BLaER1 treated with 17β-estradiol and CSF1 and Interleukin-3, amounts not matched to agents 10 nM and 100 nM (cell line): ENCODE results near the gene RASSF9.

ENCODE experiments used
- H3K27ac ChIP-seq, 11 experiments: shearing (Covaris generic); formaldehyde crosslinking; 2 replicates each; pipeline ENCODE4 v1.8.1; 2022
- H3K27me3 ChIP-seq, 11 experiments: shearing (Covaris generic); formaldehyde crosslinking; 2 replicates each; pipeline ENCODE4 v1.8.1; 2022
- H3K36me3 ChIP-seq, 11 experiments: shearing (Covaris generic); formaldehyde crosslinking; 2 replicates each; pipeline ENCODE4 v1.8.1; 2022
- H3K4me1 ChIP-seq, 10 experiments: shearing (Covaris generic); formaldehyde crosslinking; 2 replicates each; pipeline ENCODE4 v1.8.1; 2022
- H3K4me2 ChIP-seq, 11 experiments: shearing (Covaris generic); formaldehyde crosslinking; 2 replicates each; pipeline ENCODE4 v1.8.1; 2022
- H3K4me3 ChIP-seq, 10 experiments: shearing (Covaris generic); formaldehyde crosslinking; 2 replicates each; pipeline ENCODE4 v1.8.1; 2022
- H3K9ac ChIP-seq, 11 experiments: shearing (Covaris generic); formaldehyde crosslinking; 2 replicates each; pipeline ENCODE4 v1.8.1; 2022
- H3K9me3 ChIP-seq, 11 experiments: shearing (Covaris generic); formaldehyde crosslinking; replicated peaks in 1 of 11; 2 replicates each; pipeline ENCODE4 v1.8.1; 2022
- H4K20me1 ChIP-seq, 11 experiments: shearing (Covaris generic); formaldehyde crosslinking; 2 replicates each; pipeline ENCODE4 v1.8.1; 2022
- Cebpa-rat ChIP-seq, 11 experiments: shearing (Covaris generic); IDR thresholded peaks; 2 replicates each; pipeline ENCODE4 v1.8.1; 2022

RASSF9 gene

DNA sequence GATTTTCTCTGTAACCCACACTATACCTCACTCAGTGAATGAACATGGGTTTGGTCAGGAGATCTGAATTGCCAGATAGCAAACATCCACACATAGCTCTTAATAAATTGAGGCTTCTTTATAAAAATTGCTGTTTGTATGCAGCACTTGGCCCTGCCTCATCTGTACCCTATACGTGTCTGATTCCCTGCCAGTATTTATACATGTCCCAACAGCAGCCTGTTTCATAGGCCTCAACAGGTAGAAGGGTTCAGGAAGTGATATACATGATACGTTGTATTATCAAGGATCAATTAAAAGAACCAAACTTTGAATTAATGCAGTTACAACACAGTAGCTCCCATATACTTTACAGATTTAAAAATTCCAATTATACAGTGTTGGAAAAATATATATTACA is 32.3 kb downstream of the RASSF9 start:
- Histone ChIP-seq H3K4me2 (no peak overlapping the region), H3K9ac (no peak overlapping the region), H3K27ac (no peak overlapping the region)

GRCh38 chr12:85803231-85803630 is 33.0 kb downstream of the RASSF9 start:
- Histone ChIP-seq H3K4me3 (no peak overlapping the region), H4K20me1 (no peaks in the 10 kb centered on the region), H3K4me1 (peaks cover 0 to 30% (median 1%) of the 10 kb centered on the region in 10 experiments; a peak in 6 of 20 replicates), H3K27me3 (no peaks in the 10 kb centered on the region), H3K9ac (no peak overlapping the region), H3K9me3 (no peaks in the 10 kb centered on the region), H3K36me3 (no peaks in the 10 kb centered on the region), H3K27ac (no peak overlapping the region), H3K4me2 (peak overlapping the region in 2 of 11 experiments; percentile 14 to 39; a peak in 2 of 22 replicates)
- no peak for TF ChIP-seq Cebpa-rat (IDR thresholded peaks at IDR 0.05)

More for the DNA sequence above, 32.3 kb downstream of the RASSF9 start:
- H3K9me3 ChIP-seq: no peaks in the 10 kb centered on the region
- H3K27me3 ChIP-seq: no peaks in the 10 kb centered on the region
- no peaks in the 10 kb centered on the region for H4K20me1 ChIP-seq
- peaks cover 0 to 30% (median 1%) of the 10 kb centered on the region in 10 experiments; a peak in 6 of 20 replicates for H3K4me1 ChIP-seq
- H3K36me3 ChIP-seq: no peaks in the 10 kb centered on the region
- TF ChIP-seq Cebpa-rat (IDR thresholded peaks at IDR 0.05): no peak
- no peak overlapping the region for H3K4me3 ChIP-seq

GRCh38 chr12:85798122-85798521 is 38.1 kb downstream of the RASSF9 start:
- no peaks in the 10 kb centered on the region for H4K20me1 ChIP-seq
- H3K4me1 ChIP-seq: peaks cover 0 to 5% (median 0%) of the 10 kb centered on the region in 10 experiments; a peak in 3 of 20 replicates
- H3K4me3 ChIP-seq: no peak overlapping the region
- H3K27me3 ChIP-seq: no peaks in the 10 kb centered on the region
- H3K36me3 ChIP-seq: no peaks in the 10 kb centered on the region
- no peak overlapping the region for H3K27ac ChIP-seq
- H3K9me3 ChIP-seq: no peaks in the 10 kb centered on the region
- no peak for TF ChIP-seq Cebpa-rat (IDR thresholded peaks at IDR 0.05)
- no peak overlapping the region for H3K9ac ChIP-seq
- H3K4me2 ChIP-seq: no peak overlapping the region

GRCh38 chr12:85796001-85796400 is 40.2 kb downstream of the RASSF9 start:
- Histone ChIP-seq H3K4me1 (no peaks in the 10 kb centered on the region), H3K9ac (no peak overlapping the region), H3K4me2 (no peak overlapping the region), H3K27ac (no peak overlapping the region), H3K9me3 (no peaks in the 10 kb centered on the region), H4K20me1 (no peaks in the 10 kb centered on the region), H3K36me3 (no peaks in the 10 kb centered on the region), H3K4me3 (no peak overlapping the region), H3K27me3 (no peaks in the 10 kb centered on the region)
- TF ChIP-seq Cebpa-rat (IDR thresholded peaks at IDR 0.05): no peak

DNA sequence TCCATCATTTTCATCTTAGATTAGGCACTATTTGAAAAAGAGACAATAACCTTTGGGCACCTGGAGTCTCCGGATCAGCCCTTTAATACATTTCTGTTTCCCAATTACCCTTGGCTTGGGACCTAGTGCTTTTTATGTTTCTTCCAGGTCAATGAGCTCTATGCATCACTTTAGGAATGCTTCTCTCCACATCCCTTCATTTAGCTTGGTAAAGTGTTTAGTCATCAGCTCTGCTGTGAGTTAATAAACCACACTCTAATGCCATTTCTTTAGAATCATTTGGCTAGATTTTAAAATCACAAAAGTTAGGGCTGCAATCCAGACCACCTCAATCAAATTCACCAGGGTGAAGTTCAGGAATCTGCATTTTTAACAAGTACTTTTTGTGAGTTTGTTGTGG is 41.7 kb downstream of the RASSF9 start:
- Histone ChIP-seq H3K4me2 (no peak overlapping the region), H3K9me3 (no peaks in the 10 kb centered on the region)

DNA sequence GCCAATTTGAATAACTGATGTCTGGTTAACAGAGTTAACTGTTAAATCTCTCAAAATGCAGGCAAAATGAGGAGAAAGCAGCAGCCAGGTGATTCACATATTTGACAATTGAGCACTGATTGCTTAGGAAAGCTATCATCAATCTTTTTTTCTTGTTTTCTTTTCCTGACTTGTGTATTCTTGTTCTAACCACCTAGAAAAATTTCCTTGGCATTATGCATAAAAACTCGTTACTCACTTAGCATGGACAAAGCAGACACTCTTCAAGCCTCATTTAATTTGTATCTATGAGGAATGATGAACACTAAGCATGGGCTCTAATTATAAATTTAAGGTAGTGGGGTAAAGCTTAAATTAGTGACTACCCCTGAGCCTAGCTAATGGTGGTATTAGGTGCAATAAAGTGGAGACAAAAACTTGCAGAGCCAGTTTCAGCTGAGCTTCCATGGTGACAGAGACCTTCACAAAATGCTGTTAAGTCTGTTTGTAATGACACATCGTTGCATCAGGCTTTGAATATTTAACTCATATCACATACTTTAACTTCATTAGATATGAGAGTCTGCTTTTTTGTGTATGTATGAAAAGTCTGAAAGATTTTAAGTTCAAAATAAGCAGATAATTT is 52.0 kb downstream of the RASSF9 start:
- Histone ChIP-seq H4K20me1 (no peaks in the 10 kb centered on the region), H3K27me3 (no peaks in the 10 kb centered on the region), H3K9me3 (peaks cover 0 to 8% (median 0%) of the 10 kb centered on the region in 11 experiments; a peak in 1 of 22 replicates), H3K4me3 (no peak overlapping the region), H3K9ac (no peak overlapping the region), H3K36me3 (no peaks in the 10 kb centered on the region), H3K27ac (no peak overlapping the region), H3K4me1 (no peaks in the 10 kb centered on the region), H3K4me2 (no peak overlapping the region)
- TF ChIP-seq Cebpa-rat (IDR thresholded peaks at IDR 0.05): no peak

More for the DNA sequence above, 41.7 kb downstream of the RASSF9 start:
- H3K4me3 ChIP-seq: no peak overlapping the region
- H3K27ac ChIP-seq: no peak overlapping the region
- no peaks in the 10 kb centered on the region for H3K4me1 ChIP-seq
- TF ChIP-seq Cebpa-rat (IDR thresholded peaks at IDR 0.05): no peak
- no peaks in the 10 kb centered on the region for H3K27me3 ChIP-seq
- no peak overlapping the region for H3K9ac ChIP-seq
- no peaks in the 10 kb centered on the region for H3K36me3 ChIP-seq
- H4K20me1 ChIP-seq: no peaks in the 10 kb centered on the region

DNA sequence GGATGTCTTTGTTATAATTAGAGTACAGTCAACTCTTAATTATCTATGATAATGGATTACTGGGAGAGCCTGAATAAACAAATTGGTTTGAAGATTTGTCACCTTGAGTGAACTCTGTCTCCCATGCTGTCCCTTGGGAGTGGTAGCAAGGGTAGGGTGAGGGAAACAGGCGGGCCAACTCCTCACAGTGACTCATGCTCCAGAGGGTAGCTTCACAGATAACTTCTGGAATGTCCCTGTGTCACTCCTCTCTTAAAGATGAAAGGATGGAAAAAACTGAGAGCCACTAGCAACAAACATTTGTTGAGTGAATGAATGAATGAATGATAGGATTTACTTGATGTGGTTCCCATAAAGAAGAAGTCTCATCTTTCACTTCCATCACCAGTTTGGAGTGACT is 53.5 kb downstream of the RASSF9 start:
- no peak for TF ChIP-seq Cebpa-rat (IDR thresholded peaks at IDR 0.05)
- Histone ChIP-seq H3K9me3 (peaks cover 0 to 8% (median 0%) of the 10 kb centered on the region in 11 experiments; a peak in 1 of 22 replicates), H3K4me2 (no peak overlapping the region)

GRCh38 chr12:85781766-85782165 is 54.4 kb downstream of the RASSF9 start:
- H3K9me3 ChIP-seq: peaks cover 0 to 8% (median 0%) of the 10 kb centered on the region in 11 experiments; a peak in 1 of 22 replicates
- no peak overlapping the region for H3K9ac ChIP-seq
- no peak overlapping the region for H3K27ac ChIP-seq
- H3K4me3 ChIP-seq: no peak overlapping the region
- TF ChIP-seq Cebpa-rat (IDR thresholded peaks at IDR 0.05): no peak
- no peaks in the 10 kb centered on the region for H4K20me1 ChIP-seq
- H3K4me2 ChIP-seq: no peak overlapping the region
- no peaks in the 10 kb centered on the region for H3K36me3 ChIP-seq
- H3K4me1 ChIP-seq: no peaks in the 10 kb centered on the region
- H3K27me3 ChIP-seq: no peaks in the 10 kb centered on the region

More for the DNA sequence above, 53.5 kb downstream of the RASSF9 start:
- Histone ChIP-seq H3K9ac (no peak overlapping the region), H3K27ac (no peak overlapping the region), H4K20me1 (no peaks in the 10 kb centered on the region), H3K4me3 (no peak overlapping the region), H3K4me1 (no peaks in the 10 kb centered on the region), H3K27me3 (no peaks in the 10 kb centered on the region), H3K36me3 (no peaks in the 10 kb centered on the region)

- Histone ChIP-seq H3K4me2 (no peak overlapping the region), H3K27me3 (no peaks in the 10 kb centered on the region), H3K4me3 (no peak overlapping the region), H3K36me3 (no peaks in the 10 kb centered on the region), H3K9ac (no peak overlapping the region), H3K27ac (no peak overlapping the region), H3K4me1 (no peaks in the 10 kb centered on the region), H4K20me1 (no peaks in the 10 kb centered on the region), H3K9me3 (no peaks in the 10 kb centered on the region)
- no peak for TF ChIP-seq Cebpa-rat (IDR thresholded peaks at IDR 0.05)
Observed at GRCh38 chr12:85779768-85780167, 56.4 kb downstream of the RASSF9 start.

DNA sequence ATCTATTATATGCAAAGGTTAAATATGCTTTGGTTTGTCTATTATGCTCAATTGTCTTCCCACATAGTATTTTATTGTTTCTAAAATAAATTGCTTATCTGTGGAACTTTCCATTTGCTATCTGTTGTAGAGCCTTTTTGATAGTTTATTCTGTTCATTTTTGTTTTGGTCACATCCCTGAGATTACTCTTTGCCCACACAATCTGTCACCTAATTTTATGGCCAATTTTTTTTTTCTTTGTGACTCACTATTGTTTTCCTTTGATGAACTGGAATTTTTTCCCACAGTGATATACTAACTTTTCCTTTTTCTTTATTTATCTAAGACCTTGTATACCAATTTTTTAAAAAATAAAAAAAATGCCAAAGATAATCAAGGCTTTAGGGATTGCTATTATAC is 61.1 kb downstream of the RASSF9 start:
- Histone ChIP-seq H3K27ac (no peak overlapping the region), H3K36me3 (no peaks in the 10 kb centered on the region), H3K4me3 (no peak overlapping the region), H4K20me1 (no peaks in the 10 kb centered on the region), H3K4me1 (no peaks in the 10 kb centered on the region), H3K9ac (no peak overlapping the region), H3K27me3 (no peaks in the 10 kb centered on the region), H3K9me3 (no peaks in the 10 kb centered on the region), H3K4me2 (no peak overlapping the region)
- TF ChIP-seq Cebpa-rat (IDR thresholded peaks at IDR 0.05): no peak
